Thyroid gland (tissue), 4 donors: Measurements from ENCODE around the gene SMARCC1. TPM values are rescaled to one million over a fixed set of nuclear protein-coding genes. Genes with fewer than 3 reads are reported as not detected.
"Not testable (repeated sequence)": the region's sequence is repeated elsewhere in the genome, so short reads cannot be mapped to it uniquely, and the experiment has no call there.

ENCODE experiments used
- DNase-seq, 2 donors: peaks; one replicate each; pipeline ENCODE4 v3.0.0-alpha.2; 2019
- H3K27ac ChIP-seq, 3 donors: fragments of 200-600 bp; sonication (generic); 1 replicate in 2 of 3; 2 replicates in 1 of 3; pipeline ENCODE4 v1.5.1; 2016 to 2019; ENCODE audit warnings: mild to moderate bottlenecking in 1 of 3, moderate library complexity in 1 of 3
- H3K27me3 ChIP-seq: fragments of 200-600 bp; sonication (generic); one replicate; pipeline ENCODE4 v1.5.1; 2019
- H3K36me3 ChIP-seq, 2 donors: fragments of 200-600 bp; sonication (generic); one replicate each; pipeline ENCODE4 v1.5.1; 2016 to 2019
- H3K4me1 ChIP-seq, 2 donors: fragments of 200-600 bp; sonication (generic); one replicate each; pipeline ENCODE4 v1.5.1; 2017 to 2019
- H3K4me3 ChIP-seq, 3 donors: fragments of 200-600 bp; sonication (generic); replicated peaks in 1 of 3; 1 replicate in 2 of 3; 2 replicates in 1 of 3; pipeline ENCODE4 v1.5.1; 2016; ENCODE audit warnings: mild to moderate bottlenecking in 1 of 3
- H3K9me3 ChIP-seq: fragments of 200-600 bp; sonication (generic); one replicate; pipeline ENCODE4 v1.5.1; 2017
- CTCF ChIP-seq, 6 experiments: fragments of 200-600 bp in 3 of 6; fragments of 450-650 bp in 3 of 6; sonication (generic) in 3 of 6; IDR thresholded peaks; one replicate each; pipeline ENCODE4 v1.5.1; 2016 to 2019; ENCODE audit warnings: antibody characterized with exemption in 6 of 6, mild to moderate bottlenecking in 2 of 6, inconsistent platforms in 1 of 6, moderate library complexity in 1 of 6
- POLR2A ChIP-seq, 2 donors: fragments of 450-650 bp; IDR thresholded peaks; one replicate each; pipeline ENCODE4 v1.6.1; 2017; ENCODE audit warnings: antibody characterized with exemption in 2 of 2, mild to moderate bottlenecking in 2 of 2, moderate library complexity in 1 of 2
- WGBS, 2 donors: methylation state at CpG; one replicate each; pipeline ENCODE4 v1.1.5; 2017; 5-methylcytosine and 5-hydroxymethylcytosine counted together
- intact Hi-C: fragments of 100-400 bp; cut with DNase I; formaldehyde crosslinking; loops from one replicate; pipeline ENCODE4 v1.15.1; 2023
- total RNA-seq, 4 donors: library from RNA; depleted of rRNA; stranded (reverse); fragments of >200 nt; gene quantifications; one replicate each; pipeline ENCODE4 v1.2.3, GENCODE V29; 2016

The SMARCC1 gene
- 10 to 100 TPM; 38.0 to 49.2 (median 45.4) TPM for total RNA-seq

GRCh38 chr3:47781685-47782445, at the start of gene SMARCC1:
TSS of gene SMARCC1 (minus strand) at chr3:47781893. CDS start at chr3:47781797, 96 bp downstream.
- H3K27me3 ChIP-seq = no peaks in the 10 kb centered on the region

GRCh38 chr3:47829482-47829881, 47.8 kb upstream of the SMARCC1 start:
- H3K27ac ChIP-seq, H3K4me3 ChIP-seq, DNase-seq, intact Hi-C loops, H3K9me3 ChIP-seq, H3K27me3 ChIP-seq: not testable (repeated sequence)
- Histone ChIP-seq H3K4me1 (peaks cover 10 to 18% of the 10 kb centered on the region in 2 donors), H3K36me3 (peaks cover 49 to 66% of the 10 kb centered on the region in 2 donors)
- WGBS, 2 donors = 91 to 97% methylated on average over 9 of the region's 9 CpGs

More at GRCh38 chr3:47781685-47782445, at the start of gene SMARCC1:
- Histone ChIP-seq H3K4me1 (peaks cover 13 to 34% of the 10 kb centered on the region in 2 donors), H3K36me3 (no peaks in the 10 kb centered on the region), H3K27ac (peak within 1 kb of the TSS; percentile 88 to 97 (median 93)), H3K9me3 (no peaks in the 10 kb centered on the region), H3K4me3 (peak within 1 kb of the TSS; percentile 33 to 91 (median 42))
- peak; percentile 98 for DNase-seq
- intact Hi-C loops = no loop called here
- 0% methylated on average over 1 to 29 of the region's 79 CpGs for WGBS, 2 donors
- peak in 2 of 6 experiments; percentile 28 to 35 for TF ChIP-seq CTCF (IDR thresholded peaks at IDR 0.05)
- TF ChIP-seq POLR2A (IDR thresholded peaks at IDR 0.05) = peak; percentile 25 to 96

GRCh38 chr3:47825590-47825989, 43.9 kb upstream of the SMARCC1 start:
- H3K36me3 ChIP-seq = peaks cover 25 to 36% of the 10 kb centered on the region in 2 donors
- no peaks in the 10 kb centered on the region for H3K27me3 ChIP-seq
- peak in 1 of 2 donors; percentile 46 for DNase-seq
- TF ChIP-seq CTCF (IDR thresholded peaks at IDR 0.05) (no peak), POLR2A (IDR thresholded peaks at IDR 0.05) (no peak)
- 12 to 17% methylated on average over 7 of the region's 7 CpGs for WGBS, 2 donors
- peak overlapping the region; percentile 67 to 84 (median 82) for H3K4me3 ChIP-seq
- no peaks in the 10 kb centered on the region for H3K9me3 ChIP-seq
- intact Hi-C loops = no loop called here
- H3K27ac ChIP-seq = peak overlapping the region in 2 of 3 donors; percentile 66 to 87
- H3K4me1 ChIP-seq = peaks cover 13 to 22% of the 10 kb centered on the region in 2 donors

GRCh38 chr3:47824541-47825473, 43.1 kb upstream of the SMARCC1 start:
- peak in 1 of 2 donors; percentile 25 for TF ChIP-seq POLR2A (IDR thresholded peaks at IDR 0.05)
- peak; percentile 18 to 91 (median 80) for TF ChIP-seq CTCF (IDR thresholded peaks at IDR 0.05)
- Histone ChIP-seq H3K4me3 (peak overlapping the region; percentile 67 to 84 (median 82)), H3K36me3 (peaks cover 17 to 28% of the 10 kb centered on the region in 2 donors), H3K27ac (peak overlapping the region; percentile 58 to 87 (median 66)), H3K4me1 (peaks cover 13 to 22% of the 10 kb centered on the region in 2 donors), H3K27me3 (no peaks in the 10 kb centered on the region), H3K9me3 (no peaks in the 10 kb centered on the region)
- WGBS, 2 donors = 8 to 17% methylated on average over 12 to 25 of the region's 77 CpGs
- intact Hi-C loops = loop anchor here (5.0 kb wide), 1 partner anchor 327 kb away; no protein-coding TSS in a partner anchor
- DNase-seq = peak; percentile 76 to 78

GRCh38 chr3:47817609-47818008, 35.9 kb upstream of the SMARCC1 start:
- Histone ChIP-seq H3K4me1 (no peaks in the 10 kb centered on the region), H3K36me3 (peaks cover 8 to 9% of the 10 kb centered on the region in 2 donors), H3K27ac (no peak overlapping the region), H3K27me3 (no peaks in the 10 kb centered on the region), H3K4me3 (no peak overlapping the region), H3K9me3 (no peaks in the 10 kb centered on the region)
- TF ChIP-seq POLR2A (IDR thresholded peaks at IDR 0.05) (no peak), CTCF (IDR thresholded peaks at IDR 0.05) (no peak)
- WGBS, 2 donors = 94 to 96% methylated on average over 7 of the region's 7 CpGs
- DNase-seq = no peak
- intact Hi-C loops = no loop called here
